GM18858 (cell line): ENCODE data around the gene WDR59.
"Not testable (repeated sequence)": the region's sequence is repeated elsewhere in the genome, so short reads cannot be mapped to it uniquely, and the experiment has no call there.

Source experiments
- ATAC-seq: cut with Tn5 transposase; IDR thresholded peaks from one replicate; pipeline ENCODE4 v1.9.1; 2021; ENCODE audit not compliant: unreplicated experiment

WDR59 gene

GRCh38 chr16:74984529-74985296, at the start of gene WDR59:
WDR59 (minus strand) TSS chr16:74985123; CDS start chr16:74985017, 106 bp downstream.
- ATAC-seq = peak; percentile 100

- no peak for ATAC-seq
Observed at GRCh38 chr16:75032655-75033054, 47.7 kb upstream of the WDR59 start.

DNA sequence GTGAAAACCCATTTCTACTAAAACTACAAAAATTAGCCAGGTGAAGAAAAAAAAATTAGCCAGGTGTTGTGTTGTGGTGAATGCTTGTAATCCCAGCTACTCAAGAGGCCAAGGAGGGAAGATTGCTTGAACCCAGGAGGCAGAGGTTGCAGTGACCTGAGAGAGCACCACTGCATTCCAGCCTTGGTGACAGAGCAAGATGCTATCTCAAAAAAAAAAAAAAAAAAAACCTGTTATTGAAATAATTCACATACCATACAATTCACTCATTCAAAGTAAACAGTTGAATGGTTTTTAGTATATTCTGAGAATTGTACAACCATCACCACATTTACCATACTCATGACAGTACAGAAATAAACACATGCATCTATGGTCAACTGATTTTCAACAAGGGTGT, 44.9 kb upstream of the WDR59 start:
- ATAC-seq = no peak

DNA sequence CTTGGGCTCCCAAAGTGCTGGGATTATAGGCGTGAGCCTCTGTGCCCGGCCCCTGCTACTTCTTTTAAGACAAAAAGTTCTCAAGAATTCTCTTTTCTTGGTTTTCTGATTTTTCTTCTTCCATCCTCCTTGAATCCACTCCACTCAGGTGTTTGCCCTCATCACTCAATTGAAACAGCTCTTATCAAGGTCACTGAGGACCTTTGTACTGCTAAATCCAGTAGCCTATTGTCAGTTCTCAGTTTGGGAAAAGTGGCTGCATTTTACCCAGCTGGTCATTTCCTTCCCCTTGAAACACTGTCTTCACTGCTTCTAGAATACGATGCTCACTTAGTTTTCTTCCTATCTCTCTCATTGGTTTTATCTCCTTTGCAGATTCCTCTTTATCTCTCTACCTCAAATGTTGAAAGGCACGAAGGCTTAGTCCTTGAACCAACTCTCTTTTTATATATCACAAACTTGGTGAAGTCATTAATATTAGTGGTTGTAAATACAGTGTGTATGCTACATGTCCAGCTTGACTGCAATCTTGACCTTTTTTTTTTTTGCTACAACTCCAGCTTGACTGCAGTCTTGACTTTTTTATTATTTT, 43.7 kb upstream of the WDR59 start:
- ATAC-seq = no peak

GRCh38 chr16:75027520-75028300, 42.8 kb upstream of the WDR59 start:
- no peak for ATAC-seq

- ATAC-seq = no peak
Observed at GRCh38 chr16:75026892-75027391, 42.0 kb upstream of the WDR59 start.

- not testable (repeated sequence) for ATAC-seq
Observed at GRCh38 chr16:75026239-75026891, 41.4 kb upstream of the WDR59 start.

GRCh38 chr16:75025761-75026160, 40.8 kb upstream of the WDR59 start:
- no peak for ATAC-seq

DNA sequence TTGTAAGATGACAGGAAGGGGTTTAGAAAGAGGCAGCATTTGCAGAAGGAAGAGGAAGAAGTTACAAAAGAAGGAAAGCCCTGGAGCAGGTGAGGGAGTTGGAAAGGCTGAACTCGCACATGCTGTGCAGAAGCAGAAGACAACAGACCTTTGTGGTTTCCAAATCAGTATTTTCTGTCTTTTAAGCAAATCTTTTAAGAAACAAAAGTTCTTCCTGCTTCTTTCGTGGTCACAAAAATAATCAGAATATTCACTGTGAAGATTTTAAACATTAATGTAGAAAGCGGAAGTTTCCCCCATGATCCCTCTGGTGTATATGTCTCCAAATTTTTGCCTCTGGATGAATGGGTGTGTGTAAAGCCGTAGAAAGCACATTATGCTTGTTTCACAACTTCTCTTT, 39.7 kb upstream of the WDR59 start:
- peak; percentile 44 for ATAC-seq

GRCh38 chr16:75024182-75024581, 39.3 kb upstream of the WDR59 start:
- no peak for ATAC-seq

GRCh38 chr16:75023009-75023408, 38.1 kb upstream of the WDR59 start:
- ATAC-seq = no peak

- ATAC-seq = no peak
Observed at GRCh38 chr16:75022567-75022966, 37.6 kb upstream of the WDR59 start.

DNA sequence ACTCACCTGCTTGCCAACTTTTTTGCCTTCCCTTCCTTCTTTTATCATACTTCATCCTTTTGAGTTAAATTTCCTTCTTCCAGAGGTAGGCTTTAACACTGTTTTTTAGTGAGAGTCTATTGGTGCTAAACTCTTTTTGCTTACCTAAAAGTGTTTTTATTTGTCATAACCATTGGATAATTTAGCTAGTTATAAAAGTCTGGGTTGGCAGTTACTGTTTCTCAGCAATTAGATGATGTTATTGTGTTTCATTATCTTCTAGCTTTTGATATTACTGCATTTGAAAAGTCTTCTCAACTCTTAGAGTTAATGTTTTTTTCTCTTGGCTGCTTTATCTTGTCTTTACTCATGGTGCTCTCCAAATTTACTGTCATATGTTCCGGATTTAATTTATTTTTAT, 36.5 kb upstream of the WDR59 start:
- no peak for ATAC-seq

- ATAC-seq = no peak
Observed at GRCh38 chr16:75019586-75019985, 34.7 kb upstream of the WDR59 start.

DNA sequence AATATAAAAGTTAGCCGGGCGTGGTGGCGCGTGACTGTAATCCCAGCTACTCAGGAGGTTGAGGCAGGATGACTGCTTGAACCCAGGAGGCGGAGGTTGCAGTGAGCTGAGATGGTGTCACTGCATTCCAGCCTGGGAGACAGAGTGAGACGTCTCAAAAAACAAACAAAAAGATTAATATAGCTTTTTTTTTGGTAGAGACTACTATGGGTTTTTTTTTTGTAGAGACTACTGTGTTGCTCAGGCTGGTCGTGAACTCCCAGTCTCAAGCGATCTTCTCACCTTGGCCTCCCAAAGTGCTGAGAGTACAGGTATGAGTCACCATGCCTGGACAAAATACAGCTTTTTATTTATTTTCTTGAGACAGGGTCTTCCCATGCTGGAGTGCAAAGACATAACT, 34.1 kb upstream of the WDR59 start:
- ATAC-seq = no peak

DNA sequence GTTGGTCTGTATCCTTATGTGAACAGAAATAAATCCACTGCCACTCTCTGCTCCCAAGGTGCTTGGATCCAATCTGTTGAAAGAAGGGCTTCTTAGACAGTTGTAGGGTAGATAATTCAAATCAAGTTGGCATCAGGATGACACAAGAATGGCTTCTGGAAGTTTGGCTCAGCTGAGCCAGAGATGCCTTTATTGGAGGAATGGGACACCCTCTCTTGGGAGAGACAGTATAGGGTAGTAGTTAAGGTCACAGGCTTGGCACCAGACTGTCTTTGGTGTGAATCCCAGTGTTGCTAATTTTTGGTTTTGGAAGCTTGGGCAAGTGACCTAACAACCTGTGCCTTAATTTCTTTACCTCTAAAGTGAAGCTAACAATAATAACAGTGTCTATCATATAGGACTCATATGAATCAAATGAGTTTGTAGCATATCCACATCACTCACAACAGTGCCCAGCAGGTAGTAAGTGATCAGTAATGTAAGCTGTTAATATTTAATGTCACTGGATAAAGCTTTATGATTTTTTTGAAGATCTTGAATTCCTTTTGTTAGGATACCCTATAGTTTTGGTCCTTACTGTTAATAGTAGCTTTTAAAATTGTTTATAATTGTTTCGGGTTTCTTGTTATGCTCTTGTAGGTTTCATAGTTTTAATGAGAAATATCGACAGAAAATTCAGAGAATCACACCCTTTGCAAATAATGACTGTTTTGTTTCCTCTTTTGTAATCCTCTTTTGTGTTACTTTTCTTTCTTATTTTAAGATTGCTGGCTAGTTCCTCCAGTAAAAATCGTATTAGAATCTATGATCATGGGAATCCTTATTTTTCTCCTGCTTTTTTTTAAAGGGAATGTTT, 33.0 kb upstream of the WDR59 start:
- ATAC-seq = no peak

- not testable (repeated sequence) for ATAC-seq
Observed at GRCh38 chr16:75016451-75017081, 31.6 kb upstream of the WDR59 start.

- no peak for ATAC-seq
Observed at GRCh38 chr16:75014318-75014717, 29.4 kb upstream of the WDR59 start.

DNA sequence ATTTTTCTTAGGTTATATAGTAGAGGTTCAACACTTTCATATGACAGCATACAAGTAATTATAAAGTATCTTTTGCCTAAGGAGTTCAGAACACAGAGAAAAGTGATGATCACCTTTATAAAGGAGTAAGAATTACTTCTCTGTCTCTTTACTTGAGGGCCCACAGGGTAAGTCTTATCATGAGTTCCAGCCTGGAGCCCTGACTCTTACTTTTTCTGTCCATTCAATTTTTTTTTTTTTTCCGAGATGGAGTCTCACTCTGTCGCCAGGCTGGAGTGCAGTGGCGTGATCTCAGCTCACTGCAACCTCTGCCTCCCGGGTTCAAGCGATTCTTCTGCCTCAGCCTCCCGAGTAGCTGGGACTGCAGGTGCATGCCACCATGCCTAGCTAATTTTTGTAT, 28.2 kb upstream of the WDR59 start:
- ATAC-seq = not testable (repeated sequence)
